Activated CD4-positive, alpha-beta T cell treated with anti-CD3 and anti-CD28 coated beads, Interleukin-2, amount 10 ng/mL, durations not matched to agents 24 days and 14 days (primary cell): ENCODE results near the gene CIB4. TPM values are rescaled to one million over a fixed set of nuclear protein-coding genes. Genes with fewer than 3 reads are reported as not detected.

Experiments used
- DNase-seq: peaks from one replicate; pipeline ENCODE4 v3.0.0; 2022
- H3K27ac Mint-ChIP-seq: one replicate; pipeline ENCODE4 v1.8.0; 2022; ENCODE audit warnings: mild to moderate bottlenecking, mixed read lengths
- H3K27me3 Mint-ChIP-seq: one replicate; pipeline ENCODE4 v1.8.0; 2022; ENCODE audit warnings: mixed read lengths
- H3K36me3 Mint-ChIP-seq: one replicate; pipeline ENCODE4 v1.8.0; 2022; ENCODE audit warnings: low read depth, mild to moderate bottlenecking, mixed read lengths
- H3K4me1 Mint-ChIP-seq: one replicate; pipeline ENCODE4 v1.8.0; 2021; ENCODE audit warnings: mixed read lengths
- H3K4me3 Mint-ChIP-seq: one replicate; pipeline ENCODE4 v1.8.0; 2022; ENCODE audit warnings: mild to moderate bottlenecking, moderate library complexity, mixed read lengths
- H3K9me3 Mint-ChIP-seq: one replicate; pipeline ENCODE4 v1.8.0; 2021; ENCODE audit warnings: mixed read lengths
- intact Hi-C: fragments of 100-400 bp; cut with micrococcal nuclease; formaldehyde crosslinking; loops from one replicate; pipeline ENCODE4 v1.15.1; 2023
- total RNA-seq: library from RNA; stranded (reverse); gene quantifications from 2 replicates; pipeline ENCODE4 v1.2.3, GENCODE V29; 2022

Gene CIB4
- total RNA-seq, 1 donor from 2014 or later = not detected

- no peak overlapping the region for H3K4me3 Mint-ChIP-seq
- intact Hi-C loops = no loop called here
These were observed 52.6 kb downstream of the CIB4 start for GRCh38 chr2:26588576-26588975.

GRCh38 chr2:26587994-26588393 lies 53.2 kb downstream of the CIB4 start:
- Mint-ChIP-seq H3K27ac (no peak overlapping the region), H3K9me3 (no peaks in the 10 kb centered on the region), H3K27me3 (peaks cover 11% of the 10 kb centered on the region), H3K36me3 (no peaks in the 10 kb centered on the region), H3K4me3 (no peak overlapping the region), H3K4me1 (no peaks in the 10 kb centered on the region)
- no peak for DNase-seq
- intact Hi-C loops = no loop called here

More at GRCh38 chr2:26588576-26588975, 52.6 kb downstream of the CIB4 start:
- Mint-ChIP-seq H3K4me1 (no peaks in the 10 kb centered on the region), H3K27me3 (peaks cover 11% of the 10 kb centered on the region), H3K36me3 (no peaks in the 10 kb centered on the region), H3K9me3 (no peaks in the 10 kb centered on the region), H3K27ac (no peak overlapping the region)
- no peak for DNase-seq

GRCh38 chr2:26585966-26586365 lies 55.2 kb downstream of the CIB4 start:
- Mint-ChIP-seq H3K27ac (no peak overlapping the region), H3K27me3 (peaks cover 7% of the 10 kb centered on the region), H3K9me3 (no peaks in the 10 kb centered on the region), H3K4me1 (no peaks in the 10 kb centered on the region), H3K4me3 (no peak overlapping the region), H3K36me3 (no peaks in the 10 kb centered on the region)
- intact Hi-C loops = no loop called here
- DNase-seq = no peak

GRCh38 chr2:26585100-26585499 lies 56.1 kb downstream of the CIB4 start:
- no peaks in the 10 kb centered on the region for H3K9me3 Mint-ChIP-seq
- no peak overlapping the region for H3K27ac Mint-ChIP-seq
- no peak overlapping the region for H3K4me3 Mint-ChIP-seq
- H3K27me3 Mint-ChIP-seq = peaks cover 7% of the 10 kb centered on the region
- no peak for DNase-seq
- intact Hi-C loops = no loop called here
- H3K36me3 Mint-ChIP-seq = no peaks in the 10 kb centered on the region
- H3K4me1 Mint-ChIP-seq = no peaks in the 10 kb centered on the region

- Mint-ChIP-seq H3K27me3 (peaks cover 7% of the 10 kb centered on the region), H3K4me3 (no peak overlapping the region), H3K9me3 (no peaks in the 10 kb centered on the region), H3K27ac (no peak overlapping the region), H3K4me1 (no peaks in the 10 kb centered on the region), H3K36me3 (no peaks in the 10 kb centered on the region)
- intact Hi-C loops = no loop called here
- DNase-seq = no peak
These were observed 56.5 kb downstream of the CIB4 start for GRCh38 chr2:26584656-26585055.

- H3K9me3 Mint-ChIP-seq = no peaks in the 10 kb centered on the region
- peaks cover 6% of the 10 kb centered on the region for H3K27me3 Mint-ChIP-seq
- no peak overlapping the region for H3K4me3 Mint-ChIP-seq
- no peaks in the 10 kb centered on the region for H3K36me3 Mint-ChIP-seq
- H3K4me1 Mint-ChIP-seq = no peaks in the 10 kb centered on the region
- intact Hi-C loops = no loop called here
- DNase-seq = no peak
- H3K27ac Mint-ChIP-seq = no peak overlapping the region
These were observed 57.0 kb downstream of the CIB4 start for GRCh38 chr2:26584191-26584590.

GRCh38 chr2:26583381-26583911 lies 57.7 kb downstream of the CIB4 start:
- H3K27me3 Mint-ChIP-seq = peaks cover 9% of the 10 kb centered on the region
- no peak overlapping the region for H3K4me3 Mint-ChIP-seq
- intact Hi-C loops = no loop called here
- no peaks in the 10 kb centered on the region for H3K36me3 Mint-ChIP-seq
- no peaks in the 10 kb centered on the region for H3K9me3 Mint-ChIP-seq
- no peak overlapping the region for H3K27ac Mint-ChIP-seq
- DNase-seq = no peak
- no peaks in the 10 kb centered on the region for H3K4me1 Mint-ChIP-seq

GRCh38 chr2:26582890-26583289 lies 58.3 kb downstream of the CIB4 start:
- H3K4me1 Mint-ChIP-seq = no peaks in the 10 kb centered on the region
- DNase-seq = no peak
- intact Hi-C loops = no loop called here
- H3K4me3 Mint-ChIP-seq = no peak overlapping the region
- no peaks in the 10 kb centered on the region for H3K36me3 Mint-ChIP-seq
- H3K27ac Mint-ChIP-seq = no peak overlapping the region
- H3K27me3 Mint-ChIP-seq = peaks cover 9% of the 10 kb centered on the region
- no peaks in the 10 kb centered on the region for H3K9me3 Mint-ChIP-seq

- intact Hi-C loops = no loop called here
- H3K4me1 Mint-ChIP-seq = peaks cover 3% of the 10 kb centered on the region
- H3K9me3 Mint-ChIP-seq = no peaks in the 10 kb centered on the region
- no peaks in the 10 kb centered on the region for H3K36me3 Mint-ChIP-seq
- no peak for DNase-seq
- peaks cover 9% of the 10 kb centered on the region for H3K27me3 Mint-ChIP-seq
- H3K27ac Mint-ChIP-seq = no peak overlapping the region
- no peak overlapping the region for H3K4me3 Mint-ChIP-seq
These were observed 58.9 kb downstream of the CIB4 start for GRCh38 chr2:26581991-26582842.

GRCh38 chr2:26581266-26581990 lies 59.7 kb downstream of the CIB4 start:
- peaks cover 3% of the 10 kb centered on the region for H3K4me1 Mint-ChIP-seq
- peaks cover 9% of the 10 kb centered on the region for H3K27me3 Mint-ChIP-seq
- no peak overlapping the region for H3K4me3 Mint-ChIP-seq
- no peak for DNase-seq
- intact Hi-C loops = no loop called here
- no peak overlapping the region for H3K27ac Mint-ChIP-seq
- H3K36me3 Mint-ChIP-seq = no peaks in the 10 kb centered on the region
- H3K9me3 Mint-ChIP-seq = no peaks in the 10 kb centered on the region

- H3K27ac Mint-ChIP-seq = no peak overlapping the region
- H3K27me3 Mint-ChIP-seq = peaks cover 4% of the 10 kb centered on the region
These were observed 60.4 kb downstream of the CIB4 start for GRCh38 chr2:26580751-26581150.

GRCh38 chr2:26580151-26580550 lies 61.0 kb downstream of the CIB4 start:
- Mint-ChIP-seq H3K27ac (no peak overlapping the region), H3K4me1 (peaks cover 3% of the 10 kb centered on the region), H3K9me3 (no peaks in the 10 kb centered on the region), H3K27me3 (peaks cover 4% of the 10 kb centered on the region), H3K36me3 (no peaks in the 10 kb centered on the region), H3K4me3 (no peak overlapping the region)
- no peak for DNase-seq
- intact Hi-C loops = no loop called here

More at GRCh38 chr2:26580751-26581150, 60.4 kb downstream of the CIB4 start:
- no peak for DNase-seq
- intact Hi-C loops = no loop called here
- Mint-ChIP-seq H3K9me3 (no peaks in the 10 kb centered on the region), H3K36me3 (no peaks in the 10 kb centered on the region), H3K4me1 (peaks cover 3% of the 10 kb centered on the region), H3K4me3 (no peak overlapping the region)

GRCh38 chr2:26579723-26580040 lies 61.5 kb downstream of the CIB4 start:
- peaks cover 3% of the 10 kb centered on the region for H3K4me1 Mint-ChIP-seq
- no peak overlapping the region for H3K27ac Mint-ChIP-seq
- no peak overlapping the region for H3K4me3 Mint-ChIP-seq
- no peak for DNase-seq
- H3K27me3 Mint-ChIP-seq = peaks cover 4% of the 10 kb centered on the region
- intact Hi-C loops = loop anchor here (5.0 kb wide), 1 partner anchor 627 kb away; no protein-coding TSS in a partner anchor
- no peaks in the 10 kb centered on the region for H3K9me3 Mint-ChIP-seq
- no peaks in the 10 kb centered on the region for H3K36me3 Mint-ChIP-seq

- H3K36me3 Mint-ChIP-seq = no peaks in the 10 kb centered on the region
- H3K9me3 Mint-ChIP-seq = no peaks in the 10 kb centered on the region
- no peak for DNase-seq
- peaks cover 4% of the 10 kb centered on the region for H3K27me3 Mint-ChIP-seq
- H3K4me3 Mint-ChIP-seq = no peak overlapping the region
- intact Hi-C loops = loop anchor here (5.0 kb wide), 1 partner anchor 627 kb away; no protein-coding TSS in a partner anchor
- no peak overlapping the region for H3K27ac Mint-ChIP-seq
- H3K4me1 Mint-ChIP-seq = peaks cover 3% of the 10 kb centered on the region
These were observed 62.0 kb downstream of the CIB4 start for GRCh38 chr2:26579025-26579722.
